Measurements from ENCODE around the gene MSH3.

DNA sequence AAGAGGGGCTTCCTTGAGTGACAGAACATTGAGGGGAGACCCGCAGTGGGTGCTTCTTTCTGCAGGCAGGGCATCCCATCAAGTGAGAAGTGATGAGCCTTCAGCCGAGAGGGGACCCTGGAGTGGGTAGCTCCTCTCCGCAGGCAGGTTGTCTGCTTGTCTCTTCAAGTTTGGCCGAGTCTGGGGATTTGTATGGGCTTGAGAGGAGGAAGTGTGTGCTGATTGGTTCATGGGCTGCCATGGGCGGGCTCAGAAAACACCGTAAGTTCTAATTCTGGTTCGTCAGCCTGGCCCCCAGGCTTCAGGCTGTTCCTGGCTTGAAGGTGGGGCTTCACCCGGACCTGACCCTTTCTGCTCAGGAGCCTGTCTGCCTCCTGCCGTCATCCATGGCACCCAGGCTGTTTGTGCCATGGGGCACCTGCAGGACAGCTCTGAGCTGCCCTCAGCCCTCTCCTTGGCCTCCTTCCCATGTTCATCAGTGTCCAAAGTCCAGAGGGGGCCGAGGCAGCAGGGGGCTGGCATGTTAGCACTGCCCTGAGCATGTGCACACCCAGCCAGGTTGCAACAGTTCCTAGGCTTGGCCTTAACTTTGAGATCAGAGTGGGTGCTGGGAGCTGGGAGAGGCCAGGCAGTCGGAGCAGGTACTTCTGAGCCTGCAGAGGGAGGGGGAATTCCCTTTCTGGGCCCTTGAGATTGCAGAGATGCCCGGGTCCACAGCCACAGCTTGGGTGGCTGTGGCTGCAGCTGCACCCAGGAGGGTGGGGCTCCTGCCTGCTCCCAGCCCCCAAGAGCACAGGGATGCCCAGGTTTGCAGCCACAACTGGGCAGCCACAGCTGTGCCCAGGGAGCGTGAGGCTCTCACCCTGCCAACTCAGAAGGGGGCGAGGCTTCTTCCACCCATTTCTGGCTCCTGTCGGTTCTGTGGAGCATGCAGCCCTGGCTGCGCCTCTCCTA is 13.8 kb downstream of the MSH3 start:
- TF ChIP-seq, protein P1, sequence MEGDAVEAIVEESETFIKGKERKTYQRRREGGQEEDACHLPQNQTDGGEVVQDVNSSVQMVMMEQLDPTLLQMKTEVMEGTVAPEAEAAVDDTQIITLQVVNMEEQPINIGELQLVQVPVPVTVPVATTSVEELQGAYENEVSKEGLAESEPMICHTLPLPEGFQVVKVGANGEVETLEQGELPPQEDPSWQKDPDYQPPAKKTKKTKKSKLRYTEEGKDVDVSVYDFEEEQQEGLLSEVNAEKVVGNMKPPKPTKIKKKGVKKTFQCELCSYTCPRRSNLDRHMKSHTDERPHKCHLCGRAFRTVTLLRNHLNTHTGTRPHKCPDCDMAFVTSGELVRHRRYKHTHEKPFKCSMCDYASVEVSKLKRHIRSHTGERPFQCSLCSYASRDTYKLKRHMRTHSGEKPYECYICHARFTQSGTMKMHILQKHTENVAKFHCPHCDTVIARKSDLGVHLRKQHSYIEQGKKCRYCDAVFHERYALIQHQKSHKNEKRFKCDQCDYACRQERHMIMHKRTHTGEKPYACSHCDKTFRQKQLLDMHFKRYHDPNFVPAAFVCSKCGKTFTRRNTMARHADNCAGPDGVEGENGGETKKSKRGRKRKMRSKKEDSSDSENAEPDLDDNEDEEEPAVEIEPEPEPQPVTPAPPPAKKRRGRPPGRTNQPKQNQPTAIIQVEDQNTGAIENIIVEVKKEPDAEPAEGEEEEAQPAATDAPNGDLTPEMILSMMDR (IDR thresholded peaks at IDR 0.05), result no peak
- TF ChIP-seq POLR2AphosphoS5 (IDR thresholded peaks at IDR 0.05) (no peak), POLR2A (IDR thresholded peaks at IDR 0.05) (no peak), EP300 (IDR thresholded peaks at IDR 0.05) (no peak)

Measured in suprapubic skin (tissue), 4 donors.